Ishikawa (cell line): Measurements from ENCODE around the gene PPM1N.

Experiments
- CEBPB ChIP-seq: IDR thresholded peaks from 2 replicates; pipeline ENCODE4 v1.6.1; 2012
- CREB1 ChIP-seq: IDR thresholded peaks from 2 replicates; pipeline ENCODE4 v1.6.1; 2012; ENCODE audit warnings: low read depth
- EGR1 ChIP-seq: IDR thresholded peaks from 2 replicates; pipeline ENCODE4 v1.6.1; 2012
- EP300 ChIP-seq: IDR thresholded peaks from 2 replicates; pipeline ENCODE4 v1.6.1; 2012; ENCODE audit warnings: borderline replicate concordance
- MAX ChIP-seq: IDR thresholded peaks from 2 replicates; pipeline ENCODE4 v1.6.1; 2012
- RAD21 ChIP-seq: IDR thresholded peaks from 2 replicates; pipeline ENCODE4 v1.6.1; 2012; ENCODE audit warnings: low read depth
- TAF1 ChIP-seq: IDR thresholded peaks from 2 replicates; pipeline ENCODE4 v1.6.1; 2012; ENCODE audit warnings: low read depth, mild to moderate bottlenecking
- TF ChIP-seq, protein P1 (sequence below): IDR thresholded peaks from 2 replicates; pipeline ENCODE4 v1.6.1; 2012

DNA sequence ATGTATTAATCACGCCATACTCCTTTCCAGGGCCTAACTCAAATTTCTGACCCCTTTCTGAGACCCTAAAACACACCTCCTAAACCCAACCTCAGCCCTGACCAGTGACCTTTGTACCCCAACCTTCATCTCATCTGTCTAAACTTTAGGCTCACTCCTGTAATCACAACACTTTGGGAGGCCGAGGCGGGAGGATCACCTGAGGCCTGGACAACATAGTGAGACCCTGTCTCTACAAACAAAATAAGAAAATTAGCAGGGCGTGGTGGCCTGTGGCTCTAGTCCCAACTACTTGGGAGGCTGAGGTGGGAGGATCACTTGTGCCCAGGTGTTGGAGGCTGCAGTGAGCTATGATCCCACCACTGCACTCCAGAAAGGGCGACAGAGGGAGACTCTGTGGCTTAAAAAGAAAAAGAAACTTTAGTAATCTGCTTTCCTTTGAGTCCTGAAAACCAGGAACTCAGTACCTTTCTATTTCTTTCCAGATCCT, 6.1 kb upstream of the PPM1N start:
- TF ChIP-seq, protein P1, sequence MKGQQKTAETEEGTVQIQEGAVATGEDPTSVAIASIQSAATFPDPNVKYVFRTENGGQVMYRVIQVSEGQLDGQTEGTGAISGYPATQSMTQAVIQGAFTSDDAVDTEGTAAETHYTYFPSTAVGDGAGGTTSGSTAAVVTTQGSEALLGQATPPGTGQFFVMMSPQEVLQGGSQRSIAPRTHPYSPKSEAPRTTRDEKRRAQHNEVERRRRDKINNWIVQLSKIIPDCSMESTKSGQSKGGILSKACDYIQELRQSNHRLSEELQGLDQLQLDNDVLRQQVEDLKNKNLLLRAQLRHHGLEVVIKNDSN = no peak
- TF ChIP-seq CEBPB (no peak), EGR1 (no peak), RAD21 (no peak), EP300 (no peak), TAF1 (no peak), CREB1 (no peak), MAX (no peak)
